Lower leg skin (tissue), 4 donors: ENCODE data around the gene BIRC5. TPM values are rescaled to one million over a fixed set of nuclear protein-coding genes. Genes with fewer than 3 reads are reported as not detected.
A peak's percentile ranks its signal among the peaks of the same experiment; 100 is the strongest.

Experiments
- DNase-seq, 2 donors: peaks; one replicate each; pipeline ENCODE4 v3.0.0-alpha.2; 2019; ENCODE audit warnings: low spot score in 2 of 2
- H3K4me3 ChIP-seq: fragments of 200-600 bp; sonication (generic); 2 replicates; pipeline ENCODE4 v1.5.1; 2017; ENCODE audit warnings: mild to moderate bottlenecking, low read depth; ENCODE audit not compliant: poor library complexity, severe bottlenecking
- CTCF ChIP-seq, 3 donors: fragments of 450-650 bp; IDR thresholded peaks; one replicate each; pipeline ENCODE4 v1.5.1; 2016; ENCODE audit warnings: antibody characterized with exemption in 3 of 3, mild to moderate bottlenecking in 3 of 3, moderate library complexity in 2 of 3
- POLR2A ChIP-seq, 2 donors: fragments of 450-650 bp; IDR thresholded peaks; one replicate each; pipeline ENCODE4 v1.6.1; 2016 to 2017; ENCODE audit warnings: antibody characterized with exemption in 2 of 2, mild to moderate bottlenecking in 1 of 2, moderate library complexity in 1 of 2
- WGBS, 2 donors: methylation state at CpG; one replicate each; pipeline ENCODE4 v1.1.5; 2018; 5-methylcytosine and 5-hydroxymethylcytosine counted together
- intact Hi-C: fragments of 100-400 bp; cut with DNase I; formaldehyde crosslinking; loops from one replicate; pipeline ENCODE4 v1.15.0; 2023; ENCODE audit warnings: low total_unique reads
- total RNA-seq, 4 donors: library from RNA; depleted of rRNA; stranded (reverse); fragments of >200 nt; gene quantifications; one replicate each; pipeline ENCODE4 v1.1.0, GENCODE V29; 2016

BIRC5 gene
- total RNA-seq, 4 donors from 2014 or later = 1.8 to 6.7 (median 3.9) TPM

DNA sequence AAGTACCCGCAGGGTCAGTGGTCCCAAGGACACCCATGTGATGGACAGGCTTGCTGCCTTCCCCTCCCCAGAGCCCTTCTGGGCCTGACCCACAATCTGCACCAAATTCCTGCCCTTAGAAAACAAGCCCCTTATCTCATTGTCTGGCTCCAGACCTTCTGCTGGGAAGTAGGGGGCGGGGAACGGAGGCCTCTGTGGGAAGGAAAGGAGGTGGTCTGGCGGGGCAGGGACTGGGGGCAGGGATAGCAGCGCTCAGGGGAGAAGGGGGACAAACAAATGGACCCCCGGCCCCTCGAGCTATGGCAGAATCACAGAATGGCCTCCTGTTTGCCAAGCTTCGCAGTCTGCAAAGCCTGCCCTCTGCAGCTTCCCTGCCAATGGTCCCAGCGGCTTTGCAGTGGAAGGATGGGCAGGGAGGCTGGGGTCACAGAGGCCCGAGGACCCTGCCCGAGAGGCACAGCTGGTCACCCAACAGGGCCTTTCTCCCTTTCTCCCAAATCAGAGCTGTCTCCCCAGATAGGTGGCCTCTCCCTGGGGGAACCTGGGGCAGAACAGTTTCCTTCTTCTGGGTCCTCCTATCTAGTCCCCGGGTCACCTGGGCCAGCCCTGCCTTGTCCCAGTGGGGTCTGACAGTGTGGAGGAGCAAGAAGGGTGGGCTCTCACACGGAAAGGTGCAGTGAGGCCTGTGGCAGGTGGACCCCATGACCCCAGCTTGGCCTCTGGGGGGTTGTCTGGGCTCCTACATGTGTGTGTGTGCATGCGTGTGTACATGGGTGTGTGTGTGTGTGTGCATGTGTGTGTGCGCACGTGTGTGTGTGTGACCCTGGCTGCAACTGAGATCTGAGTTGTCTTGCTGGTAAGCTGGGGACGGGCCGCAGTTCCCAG, 42.9 kb downstream of the BIRC5 start:
- intact Hi-C loops = no loop called here
- TF ChIP-seq POLR2A (IDR thresholded peaks at IDR 0.05) = no peak
- no peak for TF ChIP-seq CTCF (IDR thresholded peaks at IDR 0.05)
- no peak overlapping the region for H3K4me3 ChIP-seq
- WGBS, 2 donors = 70 to 79% methylated on average over 15 to 18 of the region's 18 CpGs
- DNase-seq = no peak

- intact Hi-C loops = no loop called here
- no peak for DNase-seq
- TF ChIP-seq POLR2A (IDR thresholded peaks at IDR 0.05) = no peak
- no peak for TF ChIP-seq CTCF (IDR thresholded peaks at IDR 0.05)
- 50 to 63% methylated on average over 15 to 16 of the region's 16 CpGs for WGBS, 2 donors
- no peak overlapping the region for H3K4me3 ChIP-seq
Observed at GRCh38 chr17:78257810-78258322, 43.8 kb downstream of the BIRC5 start.

DNA sequence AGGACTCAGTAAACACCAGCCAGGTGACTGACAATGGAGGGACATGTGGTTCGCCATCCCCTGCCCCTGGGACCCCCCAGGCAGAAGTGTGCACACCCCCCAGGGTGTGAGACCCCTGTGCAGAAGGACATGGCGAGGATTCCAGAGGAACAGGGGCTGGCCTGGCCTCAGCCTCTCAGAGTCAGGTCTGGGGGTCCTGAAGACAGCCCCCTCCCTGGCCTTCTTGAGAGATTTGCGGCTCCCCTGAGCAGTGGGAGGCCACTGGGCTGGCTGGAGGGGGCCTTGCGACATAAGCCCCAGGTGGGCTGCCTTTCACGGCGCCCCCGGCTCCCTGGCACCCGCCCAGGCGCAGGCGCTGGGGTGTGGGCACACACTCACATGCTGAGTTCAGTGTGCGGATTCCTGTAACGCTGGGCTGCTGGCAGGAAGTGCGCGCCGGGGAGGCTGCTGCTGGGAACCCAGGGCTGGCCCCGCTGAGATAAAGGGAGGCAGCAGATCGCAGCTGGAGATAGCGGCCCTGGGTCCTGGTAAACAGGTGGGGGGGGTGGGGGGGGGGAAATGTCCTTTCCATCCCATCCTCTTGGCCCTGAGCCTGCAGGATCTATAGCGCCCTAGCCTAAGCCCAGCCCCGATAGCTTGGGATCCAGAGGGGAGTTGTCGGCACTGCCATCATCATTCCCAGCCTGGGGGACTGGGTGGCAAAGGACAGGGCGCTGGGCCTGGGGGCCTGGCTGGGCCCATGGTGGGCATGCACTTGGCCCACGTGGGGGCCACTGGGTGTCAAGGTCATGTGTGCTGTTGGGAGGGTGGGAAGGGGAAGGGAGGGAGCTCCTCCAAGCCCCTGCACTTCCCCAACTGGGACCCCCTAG, 44.5 kb downstream of the BIRC5 start:
- H3K4me3 ChIP-seq = no peak overlapping the region
- no peak for TF ChIP-seq POLR2A (IDR thresholded peaks at IDR 0.05)
- no peak for TF ChIP-seq CTCF (IDR thresholded peaks at IDR 0.05)
- 13 to 59% methylated on average over 8 to 18 of the region's 23 CpGs for WGBS, 2 donors
- DNase-seq = peak in 1 of 2 donors; percentile 93
- intact Hi-C loops = no loop called here

- intact Hi-C loops = no loop called here
- TF ChIP-seq POLR2A (IDR thresholded peaks at IDR 0.05) = no peak
- TF ChIP-seq CTCF (IDR thresholded peaks at IDR 0.05) = no peak
- DNase-seq = no peak
- H3K4me3 ChIP-seq = no peak overlapping the region
- WGBS, 2 donors = 68 to 76% methylated on average over 10 of the region's 10 CpGs
Observed at GRCh38 chr17:78259192-78259554, 45.1 kb downstream of the BIRC5 start.

GRCh38 chr17:78263063-78263735, 49.1 kb downstream of the BIRC5 start:
- DNase-seq = peak in 1 of 2 donors; percentile 86
- no peak overlapping the region for H3K4me3 ChIP-seq
- TF ChIP-seq CTCF (IDR thresholded peaks at IDR 0.05) (no peak), POLR2A (IDR thresholded peaks at IDR 0.05) (no peak)
- intact Hi-C loops = no loop called here
- 70 to 83% methylated on average over 8 to 20 of the region's 23 CpGs for WGBS, 2 donors
